Measurements from ENCODE around the gene LAMA3. TPM values are rescaled to one million over a fixed set of nuclear protein-coding genes. Genes with fewer than 3 reads are reported as not detected.

The LAMA3 gene
- total and polyA plus RNA-seq, 8 donors: 4.3 to 182 (median 26.6) TPM

DNA sequence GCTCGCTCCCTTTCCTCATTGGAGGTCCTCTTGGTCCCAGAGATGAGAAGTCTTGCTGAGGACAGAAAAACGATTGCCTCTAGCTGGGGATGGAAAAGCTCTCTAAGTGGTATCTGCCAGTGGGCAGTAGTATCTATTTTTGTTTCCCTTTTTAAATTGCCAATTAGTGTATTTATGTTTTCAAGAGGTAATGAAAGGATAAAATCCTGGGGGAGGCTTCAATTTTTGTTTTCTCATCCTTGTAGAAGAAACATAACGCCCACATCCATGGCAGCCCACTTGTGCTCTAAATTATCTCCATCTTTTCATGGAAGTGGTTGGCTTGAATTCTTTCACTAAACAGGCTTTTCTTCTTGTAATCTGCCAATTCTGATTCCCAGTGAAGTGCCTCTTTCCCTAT, 40.8 kb upstream of the LAMA3 start:
- DNase-seq: no peak
- no peaks in the 10 kb centered on the region for H3K9me3 ChIP-seq
- TF ChIP-seq POLR2AphosphoS5 (IDR thresholded peaks at IDR 0.05) (no peak), EP300 (IDR thresholded peaks at IDR 0.05) (no peak), CTCF (IDR thresholded peaks at IDR 0.05) (no peak), POLR2A (IDR thresholded peaks at IDR 0.05) (no peak)
- H3K4me1 ChIP-seq: peaks cover 16 to 50% (median 28%) of the 10 kb centered on the region in 4 donors
- WGBS, 5 donors: 74 to 95% (median 82%) methylated on average over 3 of the region's 3 CpGs
- intact Hi-C loops (cut with DNase I; ENCODE audit: low total_unique reads): no loop called here
- H3K27me3 ChIP-seq: no peaks in the 10 kb centered on the region
- H3K4me3 ChIP-seq: no peak overlapping the region
- no peaks in the 10 kb centered on the region for H3K36me3 ChIP-seq
- H3K27ac ChIP-seq: peak overlapping the region in 1 of 5 donors; percentile 44

DNA sequence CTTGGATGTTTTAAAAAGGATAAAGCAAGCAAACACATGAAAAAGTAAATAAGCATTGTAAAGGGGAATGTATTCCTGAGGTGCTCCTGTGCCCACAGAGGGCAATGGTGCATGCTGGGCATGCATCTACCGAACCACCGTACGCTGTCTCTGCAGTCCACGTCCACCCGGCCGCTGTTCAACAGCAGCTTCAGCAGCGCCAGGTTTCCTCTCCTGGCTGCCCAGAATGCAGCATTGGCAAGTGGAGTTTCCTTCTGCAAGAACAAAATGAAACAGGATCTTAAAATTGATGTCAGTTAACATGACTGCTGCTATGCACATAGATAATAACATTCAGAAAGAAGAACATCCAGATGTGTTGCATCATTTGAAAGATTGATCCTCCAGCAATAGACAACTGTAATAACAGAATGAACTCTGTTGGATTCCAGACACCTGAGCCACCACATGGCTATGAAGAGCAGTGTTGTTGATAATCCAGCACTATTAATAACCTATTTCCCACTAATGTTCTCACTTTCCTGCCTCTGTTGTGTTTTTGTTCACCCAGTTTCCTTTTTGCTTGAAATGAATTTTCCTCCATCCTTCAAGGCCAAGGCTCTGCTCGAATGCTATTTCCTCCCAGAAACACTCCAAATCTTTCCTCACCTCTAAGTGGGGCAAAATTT, 40.2 kb upstream of the LAMA3 start:
- no peaks in the 10 kb centered on the region for H3K9me3 ChIP-seq
- TF ChIP-seq EP300 (IDR thresholded peaks at IDR 0.05) (no peak), POLR2A (IDR thresholded peaks at IDR 0.05) (no peak), CTCF (IDR thresholded peaks at IDR 0.05) (no peak)
- peaks cover 16 to 44% (median 25%) of the 10 kb centered on the region in 4 donors for H3K4me1 ChIP-seq
- WGBS, 5 donors: 39 to 61% (median 46%) methylated on average over 8 of the region's 8 CpGs
- H3K27me3 ChIP-seq: no peaks in the 10 kb centered on the region
- H3K27ac ChIP-seq: peak overlapping the region in 2 of 5 donors; percentile 32 to 44
- no peak overlapping the region for H3K4me3 ChIP-seq
- intact Hi-C loops (cut with DNase I; ENCODE audit: low total_unique reads): no loop called here
- H3K36me3 ChIP-seq: no peaks in the 10 kb centered on the region
- no peak for DNase-seq

DNA sequence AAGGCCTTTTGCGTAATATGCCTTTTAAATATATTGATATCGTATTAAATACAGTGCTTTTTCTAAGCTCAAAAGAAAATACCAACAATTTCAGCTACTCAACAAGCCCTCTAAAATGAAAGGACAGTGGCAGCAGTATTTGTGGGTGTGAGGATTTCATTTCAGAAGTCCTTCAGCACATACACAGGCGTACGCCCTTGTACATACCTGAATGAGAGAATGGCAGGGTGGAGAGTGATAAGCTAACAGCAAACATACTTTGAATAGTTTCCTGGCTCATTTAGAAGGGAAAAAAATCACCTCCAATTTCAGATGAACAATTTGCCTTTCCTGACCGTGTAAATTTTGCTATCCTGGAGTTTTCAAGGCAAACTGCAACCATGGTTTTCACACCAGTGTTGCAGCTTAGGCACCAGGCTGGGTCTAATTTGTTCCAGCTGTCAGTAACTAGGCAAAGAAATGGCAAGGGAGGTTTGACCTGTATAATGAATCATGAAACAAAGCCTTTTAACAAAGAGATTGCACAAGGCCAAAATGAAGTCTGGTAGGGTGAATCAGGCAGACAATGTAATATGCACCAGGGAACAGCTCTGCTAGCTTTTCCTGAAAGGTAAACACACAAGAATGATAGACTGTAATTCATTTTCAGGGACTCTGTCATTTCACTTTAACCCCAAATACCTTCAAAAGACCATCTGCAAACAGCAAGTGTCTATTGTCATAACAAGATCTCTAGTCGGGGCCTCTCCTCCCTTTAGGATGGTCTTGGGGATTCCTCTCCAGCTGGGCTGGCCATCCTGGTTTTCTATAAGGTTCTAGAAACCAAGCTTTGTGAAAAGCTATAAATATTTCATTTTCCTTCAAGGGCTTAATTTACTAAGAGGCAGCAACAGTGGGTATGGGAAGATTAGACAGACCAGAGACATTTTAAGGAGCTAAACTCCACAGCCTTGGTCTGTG, 38.0 kb upstream of the LAMA3 start:
- 38 to 61% (median 49%) methylated on average over 6 of the region's 6 CpGs for WGBS, 5 donors
- Histone ChIP-seq H3K27me3 (no peaks in the 10 kb centered on the region), H3K36me3 (no peaks in the 10 kb centered on the region), H3K9me3 (no peaks in the 10 kb centered on the region), H3K4me1 (peaks cover 16 to 43% (median 25%) of the 10 kb centered on the region in 4 donors), H3K4me3 (no peak overlapping the region), H3K27ac (peak overlapping the region; percentile 44 to 72 (median 69))
- intact Hi-C loops (cut with DNase I; ENCODE audit: low total_unique reads): no loop called here
- peak in 1 of 2 donors; percentile 78 for DNase-seq
- TF ChIP-seq EP300 (IDR thresholded peaks at IDR 0.05): no peak
- TF ChIP-seq POLR2AphosphoS5 (IDR thresholded peaks at IDR 0.05): peak in 1 of 3 donors; percentile 49
- no peak for TF ChIP-seq POLR2A (IDR thresholded peaks at IDR 0.05)

GRCh38 chr18:23652232-23652631, 37.0 kb upstream of the LAMA3 start:
- H3K4me1 ChIP-seq: peaks cover 16 to 43% (median 25%) of the 10 kb centered on the region in 4 donors
- intact Hi-C loops (cut with DNase I; ENCODE audit: low total_unique reads): no loop called here
- 66 to 78% (median 76%) methylated on average over 6 of the region's 6 CpGs for WGBS, 5 donors
- H3K9me3 ChIP-seq: no peaks in the 10 kb centered on the region
- DNase-seq: no peak
- TF ChIP-seq POLR2AphosphoS5 (IDR thresholded peaks at IDR 0.05): no peak
- no peak for TF ChIP-seq EP300 (IDR thresholded peaks at IDR 0.05)
- no peak for TF ChIP-seq POLR2A (IDR thresholded peaks at IDR 0.05)
- no peak for TF ChIP-seq CTCF (IDR thresholded peaks at IDR 0.05)
- H3K27me3 ChIP-seq: no peaks in the 10 kb centered on the region
- H3K36me3 ChIP-seq: no peaks in the 10 kb centered on the region
- peak overlapping the region in 4 of 5 donors; percentile 50 to 70 (median 61) for H3K27ac ChIP-seq
- H3K4me3 ChIP-seq: no peak overlapping the region
